HG03060 (cell line): ENCODE results near the gene RHOB.

ENCODE experiments used
- ATAC-seq: cut with Tn5 transposase; IDR thresholded peaks from one replicate; pipeline ENCODE4 v1.9.1; 2021; ENCODE audit warnings: low read depth, moderate number of reproducible peaks; ENCODE audit not compliant: unreplicated experiment

Gene RHOB

GRCh38 chr2:20436716-20437470 lies 10.0 kb upstream of the RHOB start:
- no peak for ATAC-seq

DNA sequence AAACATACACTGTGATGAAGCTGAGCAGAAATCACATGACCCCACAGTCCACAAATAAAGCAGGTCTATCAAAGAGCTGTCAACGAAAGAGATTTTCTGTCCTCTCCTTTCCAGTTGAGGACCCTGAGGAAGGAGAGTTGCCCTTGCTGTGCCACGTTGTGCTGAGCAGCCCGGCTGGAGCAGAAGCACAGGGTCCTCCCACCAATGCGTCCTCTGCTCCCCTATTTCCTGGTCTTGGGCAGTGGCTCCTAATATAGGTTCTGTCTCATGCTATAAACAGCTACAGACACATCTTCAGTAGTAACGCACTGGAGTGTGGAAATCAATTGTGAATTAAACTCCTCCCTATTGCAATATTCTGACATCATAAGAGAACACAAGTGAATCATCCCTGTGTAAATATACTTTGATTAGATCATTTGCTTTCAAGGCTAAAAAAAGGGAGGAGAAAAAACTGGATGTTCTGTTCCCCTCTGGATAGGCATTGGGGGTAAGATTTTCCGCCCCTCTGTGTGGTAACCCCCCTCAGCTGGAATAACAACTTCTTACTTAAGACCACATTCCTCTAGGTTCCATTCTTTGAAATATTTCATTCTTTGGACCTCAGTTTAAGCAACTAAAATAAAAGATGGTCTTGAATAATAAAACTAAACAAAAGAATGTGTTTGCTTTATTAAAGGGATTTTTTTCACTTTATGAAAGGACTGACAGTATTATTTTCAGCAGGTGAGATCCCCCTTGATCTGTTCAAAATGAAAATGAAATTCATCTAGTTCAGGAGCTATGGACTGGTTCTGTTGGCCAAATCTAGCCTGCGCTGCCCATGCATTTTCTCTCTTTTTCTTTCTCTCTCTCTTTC lies 8.3 kb upstream of the RHOB start:
- no peak for ATAC-seq

- ATAC-seq = no peak
These were observed 7.7 kb upstream of the RHOB start for GRCh38 chr2:20439193-20439475.

GRCh38 chr2:20439503-20439902 lies 7.4 kb upstream of the RHOB start:
- no peak for ATAC-seq

DNA sequence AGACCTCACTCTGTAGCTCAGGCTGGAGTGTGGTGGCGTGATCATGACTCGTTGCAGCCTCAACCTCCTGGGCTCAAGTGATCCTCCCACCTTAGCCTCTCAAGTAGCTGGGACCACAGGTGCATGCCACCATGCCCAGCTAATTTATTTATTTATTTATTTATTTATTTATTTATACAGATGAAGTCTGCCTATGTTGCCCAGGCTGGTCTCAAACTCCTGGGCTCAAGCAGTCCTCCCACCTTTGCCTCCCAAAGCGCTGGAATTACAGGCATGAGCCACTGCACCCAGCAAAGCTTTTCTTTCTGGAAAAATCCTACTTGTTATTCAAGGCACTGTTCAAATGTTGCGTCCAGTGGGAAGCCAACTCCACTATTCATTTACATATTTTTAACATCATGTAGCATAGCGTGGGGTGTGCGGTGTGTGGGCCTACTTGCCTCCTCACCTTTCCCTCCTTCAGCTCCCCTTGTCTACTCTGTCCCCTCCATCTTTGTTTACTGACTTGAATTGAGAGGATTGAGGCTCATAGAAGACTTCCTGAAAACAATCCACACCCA lies 6.8 kb upstream of the RHOB start:
- ATAC-seq = no peak

DNA sequence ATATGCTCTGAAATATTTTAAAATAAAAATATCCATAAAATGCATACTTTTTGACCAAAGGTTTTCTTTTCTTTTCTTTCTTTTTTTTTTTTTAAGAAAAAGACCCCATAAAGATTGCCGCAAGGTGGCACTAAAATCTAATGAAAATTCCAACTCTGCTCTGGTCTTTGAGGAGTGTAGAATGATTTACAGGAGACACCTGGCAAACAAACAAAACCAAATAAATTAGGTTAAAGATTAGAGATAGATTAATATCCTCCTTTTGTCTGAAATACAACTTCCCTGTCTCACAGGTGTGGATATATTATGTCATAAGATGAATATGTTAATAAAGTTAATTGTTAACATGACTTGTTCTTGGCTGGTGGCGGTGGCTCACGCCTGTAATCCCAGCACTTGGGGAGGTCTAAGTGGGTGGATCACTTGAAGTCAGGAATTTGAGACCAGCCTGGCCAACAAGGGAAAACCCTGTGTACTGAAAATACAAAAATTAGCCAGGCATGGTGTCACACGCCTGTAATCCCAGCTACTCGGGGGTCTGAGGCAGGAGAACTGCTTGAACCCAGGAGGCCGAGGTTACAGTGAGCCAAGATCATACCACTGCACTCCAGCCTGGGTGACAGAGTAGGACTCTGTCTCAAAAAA lies 3.5 kb upstream of the RHOB start:
- ATAC-seq = no peak

DNA sequence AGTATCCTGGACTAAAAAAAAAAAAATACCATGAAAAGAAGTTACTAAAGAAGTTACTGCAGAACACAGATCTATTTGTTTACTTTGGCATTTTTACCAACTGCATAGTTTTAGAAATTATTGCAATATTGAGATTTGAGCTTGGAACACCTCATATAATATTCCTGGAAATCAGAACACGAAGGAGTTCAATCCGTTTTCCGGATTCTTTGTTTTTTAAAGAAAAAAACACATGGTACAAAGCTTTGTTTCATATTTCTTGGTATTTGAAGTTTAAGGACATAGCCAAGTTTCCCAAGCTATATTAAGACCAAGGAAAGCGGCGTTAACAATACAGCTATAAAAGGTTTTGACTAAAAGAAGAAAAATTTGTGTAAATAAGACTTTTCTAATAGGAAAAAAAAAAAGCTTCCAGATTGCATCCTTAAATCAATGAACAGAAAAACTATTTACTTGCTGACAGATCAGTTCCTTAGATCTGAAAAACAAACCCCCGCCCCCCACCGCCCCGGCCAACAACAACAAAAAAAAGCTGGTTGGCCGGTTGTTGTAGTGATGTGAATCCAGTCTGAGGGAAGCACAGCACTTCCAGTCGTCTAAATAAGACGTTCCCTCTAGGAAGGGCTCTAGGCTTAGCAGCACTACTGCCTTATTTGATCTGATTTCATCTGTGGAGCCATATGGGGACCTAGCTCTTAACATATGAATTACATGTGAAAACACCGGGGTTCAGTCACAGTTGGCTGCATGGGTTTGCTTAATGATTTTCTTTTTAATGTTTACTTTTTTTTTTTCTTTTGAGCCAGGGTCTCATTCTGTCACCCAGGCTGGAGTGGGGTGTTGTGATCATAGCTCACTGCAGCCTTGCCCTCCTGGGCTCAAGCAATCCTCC lies 2.5 kb upstream of the RHOB start:
- ATAC-seq = no peak

- ATAC-seq = no peak
These were observed 1.6 kb upstream of the RHOB start for GRCh38 chr2:20444993-20445910.

DNA sequence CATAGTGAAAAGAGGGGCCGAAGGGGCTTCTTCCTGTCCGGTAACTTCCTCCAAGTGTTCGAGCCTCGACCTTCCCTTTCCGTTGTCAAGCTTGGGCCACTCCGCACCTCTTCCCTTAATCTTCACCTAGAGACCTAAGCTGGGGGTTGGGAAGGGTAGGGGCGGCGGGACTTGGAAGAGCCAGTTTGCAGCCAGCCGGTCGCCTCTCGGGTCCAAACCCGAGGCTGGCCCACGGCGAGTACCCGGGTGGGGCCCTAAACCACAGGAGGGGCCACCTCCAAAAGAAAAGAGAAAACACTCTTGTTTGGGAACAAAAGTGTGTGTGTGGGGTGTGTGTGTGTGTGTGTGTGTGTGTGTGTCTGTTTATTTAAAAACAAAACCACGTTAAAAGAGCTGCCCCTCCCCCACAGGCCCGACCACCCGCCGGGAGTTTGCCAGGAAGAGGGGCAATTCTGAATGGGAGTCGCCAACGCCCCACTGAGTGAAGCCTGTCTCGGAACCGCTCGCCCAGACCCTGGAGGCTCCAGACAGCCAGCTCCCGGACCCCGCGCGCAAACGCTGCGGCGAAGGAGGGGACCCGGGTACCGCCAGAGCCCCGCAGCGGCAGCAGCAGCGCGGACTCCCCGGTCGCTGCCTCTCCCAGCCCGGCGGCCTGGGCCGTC lies 488 bp upstream of the RHOB start:
- no peak for ATAC-seq

- no peak for ATAC-seq
These were observed 767 bp downstream of the RHOB start for GRCh38 chr2:20447437-20448245.

DNA sequence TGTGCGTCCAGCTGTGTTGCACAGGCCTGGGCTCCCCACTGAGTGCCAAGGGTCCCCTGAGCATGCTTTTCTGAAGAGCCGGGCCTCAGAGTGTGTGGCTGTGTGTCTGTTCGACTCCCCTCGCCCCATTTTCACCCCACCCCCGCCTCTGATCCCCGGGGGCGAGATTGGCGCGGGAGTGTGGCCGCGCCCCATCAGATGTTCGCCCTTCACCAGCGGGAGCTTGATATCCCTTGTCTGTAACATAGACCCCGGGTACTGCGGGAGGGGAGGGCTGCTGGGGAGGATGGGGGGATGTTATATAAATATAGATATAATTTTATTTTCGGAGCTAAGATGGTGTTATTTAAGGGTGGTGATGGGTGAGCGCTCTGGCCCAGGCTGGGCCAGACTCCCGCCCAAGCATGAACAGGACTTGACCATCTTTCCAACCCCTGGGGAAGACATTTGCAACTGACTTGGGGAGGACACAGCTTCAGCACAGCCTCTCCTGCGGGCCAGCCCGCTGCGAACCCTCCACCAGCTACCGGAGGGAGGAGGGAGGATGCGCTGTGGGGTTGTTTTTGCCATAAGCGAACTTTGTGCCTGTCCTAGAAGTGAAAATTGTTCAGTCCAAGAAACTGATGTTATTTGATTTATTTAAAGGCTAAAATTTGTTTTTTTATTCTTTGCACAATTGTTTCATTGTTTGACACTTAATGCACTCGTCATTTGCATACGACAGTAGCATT lies 1.5 kb downstream of the RHOB start:
- ATAC-seq = no peak

DNA sequence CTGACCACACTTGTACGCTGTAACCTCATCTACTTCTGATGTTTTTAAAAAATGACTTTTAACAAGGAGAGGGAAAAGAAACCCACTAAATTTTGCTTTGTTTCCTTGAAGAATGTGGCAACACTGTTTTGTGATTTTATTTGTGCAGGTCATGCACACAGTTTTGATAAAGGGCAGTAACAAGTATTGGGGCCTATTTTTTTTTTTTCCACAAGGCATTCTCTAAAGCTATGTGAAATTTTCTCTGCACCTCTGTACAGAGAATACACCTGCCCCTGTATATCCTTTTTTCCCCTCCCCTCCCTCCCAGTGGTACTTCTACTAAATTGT lies 2.1 kb downstream of the RHOB start:
- no peak for ATAC-seq

GRCh38 chr2:20449501-20450200 lies 2.8 kb downstream of the RHOB start:
- no peak for ATAC-seq

DNA sequence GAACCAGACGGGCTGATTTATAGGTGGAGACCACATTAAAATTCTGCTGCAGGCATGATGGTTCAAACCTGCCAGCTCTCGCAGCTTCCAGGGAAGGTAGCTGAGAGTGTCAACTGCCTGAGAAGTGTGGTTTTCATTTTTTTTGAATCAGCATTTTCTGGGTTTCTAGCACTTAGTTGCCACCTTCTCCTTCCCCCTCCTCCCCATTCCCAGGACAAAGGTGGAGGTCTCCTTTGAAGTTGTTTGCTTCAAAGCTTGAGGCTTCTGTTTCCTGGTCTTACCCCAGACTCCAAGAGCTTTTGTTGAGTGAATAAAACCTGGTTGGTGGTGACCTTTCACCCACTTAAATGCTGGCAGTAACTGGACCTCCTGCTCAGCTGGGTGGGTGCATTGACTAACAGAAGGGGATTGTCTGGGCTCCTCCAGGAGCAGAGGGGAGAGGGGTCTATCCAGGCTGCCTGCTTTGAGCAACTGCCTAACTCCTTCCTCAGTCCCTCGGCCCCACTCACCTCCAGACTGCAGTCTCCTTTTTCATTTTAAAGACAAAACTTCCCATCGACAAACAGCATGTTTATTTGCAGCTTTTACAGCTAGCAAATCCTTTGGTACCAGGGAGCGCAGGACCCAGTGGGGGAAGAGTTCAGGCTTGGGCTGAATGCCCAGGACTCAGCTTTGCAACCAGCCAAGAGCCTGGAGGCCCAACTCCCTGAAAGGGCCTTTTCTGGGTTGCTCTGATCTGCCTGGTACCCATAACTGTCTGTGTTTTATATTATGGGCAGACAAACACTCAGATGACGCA lies 3.5 kb downstream of the RHOB start:
- no peak for ATAC-seq

DNA sequence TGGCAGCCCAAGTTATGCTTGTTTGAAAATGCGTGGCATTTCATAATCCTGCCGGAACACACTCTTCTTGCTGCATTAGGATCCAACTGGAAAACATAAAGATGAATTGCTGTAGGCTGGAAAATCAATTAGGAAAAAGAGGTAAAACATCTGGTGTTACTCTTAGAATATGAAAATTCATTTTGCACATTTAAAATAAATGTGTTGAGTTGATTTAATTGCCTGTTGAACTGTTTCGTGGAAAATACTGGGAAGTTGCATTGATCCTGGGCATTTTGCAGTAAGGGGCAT lies 4.1 kb downstream of the RHOB start:
- no peak for ATAC-seq

DNA sequence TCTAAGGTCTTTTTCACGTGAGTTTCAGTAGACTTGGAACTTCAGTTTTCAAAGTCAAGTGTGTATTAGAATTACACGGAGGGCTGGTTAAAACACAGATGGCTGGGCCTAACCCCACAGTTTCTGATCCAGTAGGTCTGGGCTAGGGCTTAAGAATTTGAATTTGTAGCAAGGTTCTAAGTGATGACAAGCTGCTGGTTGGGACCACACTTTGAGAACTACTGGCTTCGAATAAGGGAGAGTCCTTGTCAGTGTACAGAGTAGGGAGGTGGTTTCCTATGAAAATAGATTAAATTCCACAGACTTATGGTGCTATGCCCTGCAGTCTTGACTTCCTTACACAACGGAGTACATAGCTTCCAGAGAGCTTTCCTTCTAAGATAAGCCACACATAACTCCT lies 4.5 kb downstream of the RHOB start:
- ATAC-seq = no peak
